COLO829 (cell line): Measurements from ENCODE around the gene CSH1.
"Not testable (repeated sequence)": the region's sequence is repeated elsewhere in the genome, so short reads cannot be mapped to it uniquely, and the experiment has no call there.

Experiments
- DNase-seq: peaks from one replicate; pipeline ENCODE4 v3.0.0; 2012; ENCODE audit warnings: low spot score

The CSH1 gene

GRCh38 chr17:63866625-63867024 is 29.7 kb downstream of the CSH1 start:
- not testable (repeated sequence) for DNase-seq

DNA sequence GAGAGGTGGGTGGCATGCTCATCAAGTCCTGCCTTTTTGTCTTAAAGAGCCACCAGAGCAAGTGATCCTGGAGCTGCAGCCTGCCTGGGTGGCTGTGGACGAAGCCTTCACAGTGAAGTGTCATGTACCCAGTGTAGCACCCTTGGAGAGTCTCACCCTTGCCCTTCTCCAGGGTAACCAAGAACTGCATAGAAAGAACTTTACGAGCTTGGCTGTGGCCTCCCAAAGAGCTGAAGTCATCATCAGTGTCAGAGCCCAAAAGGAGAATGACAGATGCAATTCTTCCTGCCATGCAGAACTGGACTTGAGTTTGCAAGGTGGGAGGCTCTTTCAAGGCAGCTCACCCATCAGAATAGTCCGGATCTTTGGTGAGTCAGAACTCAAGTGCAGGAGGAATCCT is 37.1 kb downstream of the CSH1 start:
- DNase-seq, result no peak

DNA sequence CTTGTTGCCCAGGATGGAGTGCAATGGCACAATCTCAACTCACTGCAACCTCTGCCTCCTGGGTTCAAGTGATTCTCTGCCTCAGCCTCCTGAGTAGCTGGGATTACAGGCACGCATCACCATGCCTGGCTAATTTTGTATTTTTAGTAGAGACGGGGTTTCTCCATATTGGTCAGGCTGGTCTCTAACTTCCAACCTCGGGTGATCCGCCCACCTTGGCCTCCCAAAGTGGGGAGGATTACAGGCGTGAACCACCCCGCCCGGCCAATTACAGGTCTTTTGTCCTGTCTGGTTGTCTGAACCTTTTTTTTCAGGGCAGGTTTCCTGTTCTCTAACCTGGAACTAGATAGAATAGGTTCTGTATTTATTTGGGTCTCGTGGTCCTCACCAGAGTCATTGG is 39.9 kb downstream of the CSH1 start:
- DNase-seq, result not testable (repeated sequence)

DNA sequence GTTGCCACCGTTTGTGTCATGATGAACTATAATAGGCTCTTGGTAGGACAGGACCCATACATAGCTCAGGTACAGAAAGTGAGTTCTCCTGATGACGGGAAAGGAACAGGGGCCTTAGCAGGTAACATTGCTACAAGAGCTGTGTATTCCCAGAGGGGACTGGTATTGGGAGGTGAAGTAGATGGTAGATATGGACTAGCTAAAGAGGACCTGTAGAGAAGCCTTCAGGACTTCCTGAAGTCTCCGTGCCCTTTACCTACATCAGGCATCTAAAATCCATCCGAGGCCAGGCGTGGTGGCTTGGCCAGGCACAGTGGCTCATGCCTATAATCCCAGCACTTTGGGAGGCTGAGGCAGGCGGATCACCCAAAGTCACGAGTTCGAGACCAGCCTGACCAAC is 41.2 kb downstream of the CSH1 start:
- no peak for DNase-seq

DNA sequence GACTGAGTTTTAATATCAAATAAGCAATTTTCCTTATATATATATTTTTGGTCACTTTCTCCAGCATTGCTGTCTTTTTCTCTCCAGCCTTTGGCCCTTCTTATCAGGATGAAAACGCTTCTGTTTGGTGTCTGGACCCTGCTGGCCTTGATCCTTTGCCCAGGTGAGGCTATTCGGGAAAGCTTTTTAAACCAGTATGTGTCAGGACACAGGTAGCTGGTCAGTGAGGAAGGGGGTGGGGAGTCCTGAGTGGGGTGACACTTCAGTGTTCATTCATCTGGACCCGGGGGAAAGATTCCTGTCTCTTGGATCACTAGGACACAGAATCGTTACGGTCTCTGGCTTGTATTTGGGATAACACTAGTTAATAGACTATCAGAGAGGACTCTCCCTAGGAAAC is 41.7 kb downstream of the CSH1 start:
- no peak for DNase-seq

DNA sequence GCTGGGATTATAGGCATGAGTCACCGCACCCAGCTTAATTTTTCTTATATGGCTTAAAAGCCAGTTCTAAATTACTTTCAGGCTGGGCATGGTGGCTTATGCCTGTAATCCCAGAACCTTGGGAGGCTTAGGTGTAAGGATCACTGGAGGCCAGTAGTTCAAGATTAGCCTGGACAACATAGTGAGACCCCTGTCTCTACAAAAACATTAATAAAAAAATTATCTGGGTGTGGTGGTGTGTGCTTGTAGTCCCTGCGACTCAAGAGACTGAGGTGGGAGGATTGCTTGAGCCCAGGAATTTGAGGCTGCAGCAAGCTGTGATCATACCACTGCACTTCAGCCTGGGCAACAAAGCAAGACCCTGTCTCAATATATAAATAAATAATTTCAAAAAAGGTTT is 43.1 kb downstream of the CSH1 start:
- DNase-seq, result no peak

GRCh38 chr17:63850401-63850800 is 46.0 kb downstream of the CSH1 start:
- no peak for DNase-seq

DNA sequence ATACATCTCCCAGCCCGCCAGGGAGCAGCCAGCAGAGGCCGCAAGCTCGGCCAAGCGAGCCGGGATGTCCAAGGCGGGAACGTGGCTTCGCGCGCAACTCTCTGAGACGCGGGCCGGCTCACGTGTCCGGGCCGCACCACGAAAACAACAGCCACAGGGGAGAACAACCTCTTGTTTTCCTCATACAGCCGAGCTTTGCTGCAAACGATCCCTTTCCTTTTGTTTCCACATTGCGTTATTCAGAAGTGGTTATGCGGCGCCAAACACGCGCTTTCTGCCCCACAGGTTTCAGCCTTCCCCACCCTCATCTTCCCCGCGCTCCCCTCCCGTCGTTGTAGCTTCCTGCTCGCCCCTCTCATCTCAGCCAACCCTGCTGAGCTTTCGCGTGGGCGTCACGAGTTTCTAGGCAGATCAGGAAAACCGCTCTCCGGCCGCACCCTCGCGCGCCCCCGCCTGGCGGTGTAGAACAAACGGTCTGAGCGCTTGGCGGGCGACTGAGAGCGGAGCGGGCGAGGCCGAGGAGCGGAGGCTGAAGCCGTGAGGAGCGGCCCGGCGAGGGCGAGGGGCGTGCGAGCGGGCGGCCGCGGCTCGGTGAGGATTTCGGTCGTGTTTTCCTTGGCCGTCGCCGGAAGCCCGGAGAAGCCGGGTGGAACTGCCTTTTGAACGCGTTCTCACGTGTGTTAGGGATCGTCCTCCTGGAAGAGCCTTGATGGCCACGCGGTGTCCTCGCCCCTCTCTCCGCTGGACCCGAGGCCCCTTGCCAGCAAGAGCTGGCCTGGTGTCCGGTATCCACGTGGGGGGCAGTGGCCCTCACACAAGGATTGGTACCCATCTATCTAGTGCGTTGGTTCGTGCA is 47.3 kb downstream of the CSH1 start:
- peak; percentile 94 for DNase-seq

DNA sequence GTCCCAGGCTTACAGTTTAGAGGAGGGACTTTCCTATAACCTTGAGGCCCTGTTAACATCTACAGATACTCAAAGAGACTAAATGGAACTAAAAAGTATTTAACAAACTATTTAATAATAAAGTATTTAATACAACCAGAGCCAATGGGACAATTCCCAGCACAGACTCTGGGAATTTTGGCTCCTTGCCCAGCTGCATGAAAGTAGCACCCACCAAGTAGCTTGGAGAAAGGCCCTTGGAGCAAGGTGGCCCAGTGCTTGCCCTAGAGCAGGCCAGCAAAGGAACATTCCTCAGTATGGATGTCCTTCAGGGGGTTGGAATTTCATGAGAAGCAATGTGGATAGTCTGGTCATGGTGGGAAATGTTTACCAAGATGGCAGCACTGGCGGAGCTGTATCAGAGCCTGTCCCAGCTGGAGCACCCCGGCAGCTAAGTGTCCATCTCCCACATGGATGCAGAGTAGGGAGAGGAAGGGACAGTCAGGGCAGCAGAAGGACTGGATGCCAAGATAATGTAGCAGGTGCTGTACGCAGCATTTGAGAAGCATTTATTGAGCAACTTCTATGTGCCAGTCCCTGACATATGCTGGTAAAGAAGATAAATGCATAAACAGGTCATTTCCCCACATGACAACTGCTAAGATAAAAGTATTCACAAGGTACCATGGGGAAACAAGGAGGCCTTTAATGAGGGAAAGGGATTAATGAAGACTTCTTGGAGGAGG is 48.7 kb downstream of the CSH1 start:
- no peak for DNase-seq

DNA sequence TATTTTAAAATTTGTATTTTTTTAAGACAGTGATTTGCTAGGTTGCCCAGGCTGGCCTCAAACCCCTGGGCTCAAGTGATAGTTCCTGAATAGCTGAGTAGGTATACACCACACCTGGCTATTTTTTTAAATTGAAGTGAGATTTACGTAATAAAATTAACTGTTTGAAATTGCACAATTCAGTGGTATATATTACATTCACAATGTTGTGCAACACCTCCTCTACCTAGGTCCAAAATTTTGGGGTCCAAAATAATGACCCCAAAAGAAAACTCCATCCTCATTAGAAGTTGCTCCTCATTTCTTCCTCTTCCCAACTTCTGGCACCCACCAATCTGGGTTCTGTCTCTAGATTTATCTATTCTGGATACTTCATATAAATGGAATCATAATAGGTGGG is 50.9 kb downstream of the CSH1 start:
- DNase-seq, result no peak
